HG03442 (cell line): ENCODE measurements around the gene DSCAM.
"Not testable (repeated sequence)": the region's sequence is repeated elsewhere in the genome, so short reads cannot be mapped to it uniquely, and the experiment has no call there.

Experiments used
- ATAC-seq: cut with Tn5 transposase; IDR thresholded peaks from one replicate; pipeline ENCODE4 v1.9.1; 2021; ENCODE audit warnings: mild to moderate bottlenecking, moderate library complexity; ENCODE audit not compliant: unreplicated experiment

Gene DSCAM

GRCh38 chr21:40074198-40074597 is 772.8 kb downstream of the DSCAM start:
- ATAC-seq = no peak

GRCh38 chr21:40073642-40074041 is 773.3 kb downstream of the DSCAM start:
- no peak for ATAC-seq

GRCh38 chr21:40070871-40071270 is 776.1 kb downstream of the DSCAM start:
- no peak for ATAC-seq

GRCh38 chr21:40067751-40068150 is 779.2 kb downstream of the DSCAM start:
- ATAC-seq = no peak

- no peak for ATAC-seq
These were observed 780.7 kb downstream of the DSCAM start for GRCh38 chr21:40066221-40066620.

DNA sequence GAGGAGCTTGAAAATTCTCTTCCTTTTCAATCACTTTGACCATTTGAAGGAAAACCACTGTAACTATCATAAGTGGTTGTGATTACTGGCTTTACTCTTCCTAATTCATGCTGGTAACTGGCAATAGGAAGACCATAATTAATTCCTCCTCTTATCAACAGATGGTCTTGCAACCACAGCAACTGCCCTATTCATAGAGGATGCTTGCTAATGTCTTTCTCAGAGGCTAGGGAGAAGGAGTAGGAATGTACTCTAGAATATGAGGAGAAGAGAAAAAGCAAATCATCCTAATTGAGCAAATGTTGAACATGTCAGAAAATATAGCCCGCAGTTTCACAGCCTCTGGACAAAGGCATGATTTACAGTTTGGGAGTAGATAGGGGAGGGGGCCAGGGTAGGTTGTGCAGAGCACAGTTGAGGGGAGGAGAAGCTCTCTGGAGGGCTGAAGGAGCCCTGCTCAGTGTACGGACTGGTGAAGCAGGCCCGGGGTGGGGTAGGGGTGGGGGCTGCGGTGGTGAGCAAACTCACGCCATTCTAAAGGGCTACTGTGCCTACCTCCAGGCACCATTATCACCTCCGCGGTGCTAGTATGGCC is 786.8 kb downstream of the DSCAM start:
- ATAC-seq = no peak

DNA sequence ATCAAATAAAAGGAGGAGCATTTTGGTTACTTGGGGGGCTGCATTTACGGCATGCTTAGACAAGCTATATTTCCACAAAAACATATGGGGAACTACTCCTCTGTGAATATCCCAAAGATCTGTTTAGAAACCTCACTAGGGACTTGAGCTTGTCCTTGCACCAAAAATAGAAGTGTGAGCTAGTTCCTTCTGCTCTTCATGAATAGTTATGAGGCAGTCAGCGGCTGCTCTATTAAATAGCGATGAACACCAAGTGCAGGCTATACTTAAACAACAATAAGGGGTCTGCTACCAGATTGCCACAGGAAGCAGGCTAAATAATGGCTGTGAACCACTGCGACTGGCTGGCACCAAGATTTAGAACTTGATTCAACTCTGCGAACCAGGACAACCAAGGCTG is 789.6 kb downstream of the DSCAM start:
- ATAC-seq = no peak

DNA sequence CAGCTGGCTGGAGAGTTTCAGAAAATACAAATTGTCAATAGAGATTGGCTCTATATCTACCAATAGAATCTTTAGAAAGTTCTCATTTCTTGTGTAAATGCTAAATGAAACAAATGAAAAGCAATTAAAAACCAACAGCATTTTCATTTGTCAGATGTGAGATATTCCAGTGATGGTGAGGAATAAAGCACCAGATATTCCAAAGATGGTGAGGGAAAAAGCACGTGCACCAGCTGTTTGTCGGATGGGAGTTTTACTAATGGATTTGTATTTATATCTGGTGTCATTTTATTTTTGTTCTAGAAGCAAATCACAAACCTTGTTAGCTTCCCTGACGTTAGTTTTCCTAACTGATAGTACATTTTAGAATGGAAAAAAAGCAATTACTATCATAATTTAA is 790.9 kb downstream of the DSCAM start:
- no peak for ATAC-seq

DNA sequence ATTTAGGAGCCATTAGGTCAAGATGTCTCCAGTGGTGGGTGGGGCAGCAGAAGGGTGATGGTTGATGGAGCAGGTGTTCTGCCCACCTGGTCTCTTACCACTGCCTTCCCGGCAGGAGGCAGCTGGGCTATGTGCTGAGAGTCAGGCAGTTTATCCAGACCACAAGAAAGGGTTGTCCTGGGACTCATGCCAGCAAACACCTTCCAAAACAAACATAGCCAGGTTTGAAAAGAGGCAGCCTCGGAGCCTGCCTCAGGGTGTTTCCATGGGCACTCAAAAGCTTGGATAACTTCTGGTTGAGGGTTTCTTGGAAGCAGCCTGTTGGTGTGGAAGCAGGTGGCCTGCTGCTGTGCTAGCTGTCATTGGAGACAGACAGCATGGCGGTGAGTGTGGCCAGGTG is 792.6 kb downstream of the DSCAM start:
- ATAC-seq = no peak

DNA sequence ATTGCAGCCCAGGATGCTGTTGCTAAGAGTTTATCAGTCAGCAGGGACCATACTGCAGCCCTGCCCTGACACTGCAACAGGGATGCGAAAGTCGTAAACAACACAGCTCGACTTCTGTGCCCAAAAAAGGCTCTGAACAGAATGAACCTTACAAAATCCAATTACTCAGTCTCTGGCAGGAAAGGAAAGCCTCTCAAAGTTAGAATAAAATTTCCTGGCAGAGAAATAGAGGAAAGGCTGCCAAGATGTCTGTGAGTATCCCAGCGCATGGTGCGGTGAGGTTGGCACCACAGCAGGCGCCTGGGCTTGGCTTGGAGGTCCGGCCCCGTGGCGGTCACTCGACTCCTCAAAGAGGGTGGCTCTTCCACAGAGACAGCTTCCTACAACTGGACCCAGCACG is 794.0 kb downstream of the DSCAM start:
- no peak for ATAC-seq

DNA sequence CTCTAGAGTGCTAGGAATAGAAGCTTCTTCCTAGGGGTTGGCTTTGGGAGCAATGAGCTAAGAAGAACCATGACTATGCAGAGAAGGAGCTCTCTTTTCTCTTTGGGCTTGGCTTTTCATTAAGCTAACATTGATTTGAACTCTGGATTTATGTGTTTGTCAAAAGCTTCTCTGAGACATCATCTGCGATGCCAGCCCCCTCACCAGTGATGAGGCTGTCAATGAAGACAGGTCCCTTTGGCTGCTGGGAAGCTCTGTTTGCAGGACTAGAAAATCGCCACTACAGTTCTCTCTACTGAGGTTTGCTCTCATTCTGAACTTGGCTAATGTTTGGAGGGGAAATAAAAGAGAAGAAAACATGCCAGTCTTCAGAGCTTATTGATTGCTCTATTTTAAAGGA is 794.7 kb downstream of the DSCAM start:
- ATAC-seq = no peak

GRCh38 chr21:40051801-40052200 is 795.2 kb downstream of the DSCAM start:
- ATAC-seq = no peak

DNA sequence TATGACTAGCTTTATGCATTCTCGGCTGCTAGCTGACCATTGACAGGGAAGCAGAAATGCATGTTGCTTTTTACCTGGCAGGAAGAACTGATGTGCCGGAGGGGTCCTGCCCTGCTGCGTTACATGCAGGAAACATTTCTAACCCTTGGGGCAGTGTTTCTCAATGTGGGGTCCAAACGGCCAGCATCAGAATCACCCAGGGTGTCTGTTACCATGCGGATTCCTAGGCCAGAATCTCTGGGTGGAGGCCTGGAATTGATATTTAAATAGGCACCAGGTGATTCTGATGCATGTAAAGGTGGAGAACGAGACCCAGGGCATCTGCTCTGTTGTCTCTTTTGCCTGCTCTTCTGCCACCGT is 797.0 kb downstream of the DSCAM start:
- no peak for ATAC-seq

DNA sequence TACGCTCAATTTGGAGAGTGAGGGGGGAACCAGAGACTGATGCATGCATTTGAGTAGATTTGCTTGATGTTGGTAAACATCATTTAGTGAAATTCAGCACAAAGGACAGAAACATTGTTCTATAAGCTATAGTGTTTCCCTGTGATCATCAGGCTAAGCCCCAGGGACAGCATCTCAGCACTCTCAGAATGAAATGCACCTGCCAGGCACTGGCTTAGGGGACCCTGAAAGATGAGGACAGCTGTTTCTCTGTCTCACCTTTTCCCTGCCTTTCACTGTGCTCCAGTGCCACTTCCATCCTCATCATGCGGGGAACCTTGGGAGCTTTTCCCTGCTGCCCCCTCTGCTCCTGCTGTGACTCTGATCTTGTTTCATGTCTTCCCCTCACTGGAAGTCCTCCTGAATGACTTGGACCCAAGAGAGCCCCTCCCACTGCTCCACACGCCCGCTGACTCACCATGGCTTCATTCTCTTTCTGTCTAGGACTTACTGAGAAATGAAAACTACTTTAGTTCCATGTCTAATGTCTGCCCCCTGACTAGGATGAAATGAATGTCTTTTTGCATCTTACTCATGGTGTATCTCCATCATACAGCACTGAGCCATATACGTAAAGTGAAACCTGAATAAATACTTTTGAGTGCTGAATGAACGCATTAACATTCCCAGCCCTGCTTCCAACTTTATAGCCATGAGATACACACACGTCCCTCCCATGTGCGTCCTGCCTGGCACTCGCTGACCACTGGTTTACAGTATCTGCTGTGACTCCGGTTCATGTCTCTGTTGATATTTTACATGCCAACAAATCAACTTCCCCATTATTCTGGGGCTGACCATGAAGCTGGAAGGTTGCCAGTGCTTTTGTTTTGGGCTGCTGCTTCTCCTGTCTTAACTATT is 797.7 kb downstream of the DSCAM start:
- ATAC-seq = no peak

DNA sequence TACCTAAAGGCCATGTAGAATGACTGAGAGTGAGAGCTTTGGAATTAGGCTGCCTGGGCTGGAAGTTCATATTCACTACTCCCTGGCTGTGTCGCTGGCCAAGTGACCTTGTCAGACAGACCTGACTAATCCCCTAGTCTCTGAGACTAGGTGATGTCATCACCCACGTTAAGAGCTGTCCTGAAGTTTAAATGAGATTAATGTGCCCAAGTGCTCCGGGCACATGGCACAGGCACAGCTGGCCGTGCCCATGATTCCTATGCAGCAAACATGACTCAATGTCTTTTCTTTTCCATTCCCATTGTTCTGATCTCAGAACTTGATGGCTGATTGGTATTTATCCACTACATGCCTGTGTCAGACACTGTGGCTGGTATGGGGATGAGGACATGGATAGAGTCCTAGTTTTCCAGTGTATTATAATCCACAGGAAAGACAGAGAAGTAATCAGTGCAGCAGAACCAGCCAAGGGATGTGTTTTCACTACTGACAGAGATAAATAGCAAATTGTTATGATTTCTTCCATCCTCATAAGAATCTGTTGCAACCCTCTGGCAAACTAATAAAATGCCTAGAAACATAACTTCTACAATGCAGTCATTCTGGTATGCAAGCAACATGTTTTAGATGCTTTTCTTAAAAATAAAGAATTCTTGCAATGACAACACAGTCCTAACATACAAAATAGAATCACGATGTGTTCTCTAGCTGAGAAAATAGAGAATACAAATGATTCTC is 798.8 kb downstream of the DSCAM start:
- no peak for ATAC-seq

GRCh38 chr21:40047211-40047610 is 799.7 kb downstream of the DSCAM start:
- ATAC-seq = no peak

DNA sequence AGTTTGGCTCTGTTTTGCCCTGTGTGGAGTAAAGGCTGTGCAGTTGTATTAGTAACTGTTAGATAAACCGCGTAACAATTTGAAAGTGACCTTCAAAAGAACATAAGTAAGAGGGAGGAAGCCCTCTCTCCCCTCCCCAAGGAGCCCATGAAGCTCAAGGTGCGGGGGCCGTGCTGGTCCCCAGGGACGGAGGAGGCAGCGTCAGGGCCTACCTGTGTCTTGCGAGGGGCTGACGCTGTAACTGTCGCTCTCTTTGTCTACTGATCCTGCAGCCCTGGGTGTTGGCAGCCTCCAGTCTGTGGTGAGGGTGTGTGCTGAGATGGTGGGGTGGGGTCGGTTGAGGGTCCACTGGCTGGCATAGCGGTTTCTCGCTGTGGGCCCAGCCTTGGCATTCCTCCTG is 803.1 kb downstream of the DSCAM start:
- ATAC-seq = no peak

GRCh38 chr21:40043423-40043822 is 803.5 kb downstream of the DSCAM start:
- no peak for ATAC-seq

DNA sequence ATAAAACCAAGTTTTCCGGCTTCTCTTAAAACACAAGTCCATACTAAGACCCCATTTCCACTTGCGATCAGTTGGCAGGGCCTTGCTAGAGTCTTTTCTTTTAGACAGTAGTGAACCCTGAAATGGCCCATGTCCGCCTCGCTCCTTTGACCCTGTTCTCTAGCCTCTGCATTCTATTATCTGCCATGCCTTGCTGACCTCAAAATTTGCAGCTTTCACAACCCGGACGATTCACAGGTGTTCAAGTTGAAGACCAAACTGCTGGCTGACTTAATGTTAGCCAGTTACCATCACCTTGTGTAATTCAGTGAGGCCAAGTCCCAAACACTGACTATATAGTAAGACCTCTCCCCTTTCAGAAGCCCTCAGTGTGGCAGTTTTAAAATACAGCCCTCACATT is 805.5 kb downstream of the DSCAM start:
- ATAC-seq = no peak

- not testable (repeated sequence) for ATAC-seq
These were observed 813.7 kb downstream of the DSCAM start for GRCh38 chr21:40033156-40033782.

GRCh38 chr21:40029888-40030287 is 817.1 kb downstream of the DSCAM start:
- ATAC-seq = no peak
